ENCODE results near the gene STXBP6. TPM values are rescaled to one million over a fixed set of nuclear protein-coding genes. Genes with fewer than 3 reads are reported as not detected.
A peak's percentile ranks its signal among the peaks of the same experiment; 100 is the strongest.

Gene STXBP6
- total and polyA plus RNA-seq, 8 donors: 17.2 to 54.1 (median 47.1) TPM

- ATAC-seq (no peak), DNase-seq (no peak)
- no peak overlapping the region for H3K27ac ChIP-seq
- H3K9me3 ChIP-seq: no peaks in the 10 kb centered on the region
- peaks cover 0 to 10% of the 10 kb centered on the region in 2 donors for H3K4me1 ChIP-seq
- H3K36me3 ChIP-seq: no peaks in the 10 kb centered on the region
- intact Hi-C loops (cut with DNase I): no loop called here
- H3K27me3 ChIP-seq: no peaks in the 10 kb centered on the region
- no peak overlapping the region for H3K4me3 ChIP-seq
- TF ChIP-seq CTCF (IDR thresholded peaks at IDR 0.05): no peak
Observed at GRCh38 chr14:25011095-25011494, 38.9 kb downstream of the STXBP6 start.

- DNase-seq (no peak), ATAC-seq (peak; percentile 50)
- no peaks in the 10 kb centered on the region for H3K36me3 ChIP-seq
- no peak for TF ChIP-seq CTCF (IDR thresholded peaks at IDR 0.05)
- no peaks in the 10 kb centered on the region for H3K27me3 ChIP-seq
- H3K4me1 ChIP-seq: peaks cover 0 to 10% of the 10 kb centered on the region in 2 donors
- no peaks in the 10 kb centered on the region for H3K9me3 ChIP-seq
- peak overlapping the region in 1 of 2 donors; percentile 3 for H3K4me3 ChIP-seq
- intact Hi-C loops (cut with DNase I): no loop called here
- H3K27ac ChIP-seq: peak overlapping the region in 1 of 2 donors; percentile 51
Observed at GRCh38 chr14:25010471-25010870, 39.5 kb downstream of the STXBP6 start.

GRCh38 chr14:25009891-25010290, 40.1 kb downstream of the STXBP6 start:
- H3K27me3 ChIP-seq: no peaks in the 10 kb centered on the region
- H3K36me3 ChIP-seq: no peaks in the 10 kb centered on the region
- DNase-seq (no peak), ATAC-seq (peak; percentile 47)
- intact Hi-C loops (cut with DNase I): no loop called here
- peak overlapping the region; percentile 51 to 66 for H3K27ac ChIP-seq
- peaks cover 0 to 10% of the 10 kb centered on the region in 2 donors for H3K4me1 ChIP-seq
- peak overlapping the region in 1 of 2 donors; percentile 16 for H3K4me3 ChIP-seq
- H3K9me3 ChIP-seq: no peaks in the 10 kb centered on the region
- TF ChIP-seq CTCF (IDR thresholded peaks at IDR 0.05): no peak

- no peaks in the 10 kb centered on the region for H3K27me3 ChIP-seq
Observed at GRCh38 chr14:25007832-25008231, 42.1 kb downstream of the STXBP6 start.

More at GRCh38 chr14:25007832-25008231, 42.1 kb downstream of the STXBP6 start:
- no peak for DNase-seq
- no peak for TF ChIP-seq CTCF (IDR thresholded peaks at IDR 0.05)
- ATAC-seq: no peak
- Histone ChIP-seq H3K27ac (peak overlapping the region; percentile 4 to 51), H3K36me3 (no peaks in the 10 kb centered on the region), H3K9me3 (no peaks in the 10 kb centered on the region), H3K4me1 (peaks cover 0 to 10% of the 10 kb centered on the region in 2 donors), H3K4me3 (no peak overlapping the region)
- intact Hi-C loops (cut with DNase I): no loop called here
